Breast epithelium (tissue), 4 donors: ENCODE results near the gene RCOR1. TPM values are rescaled to one million over a fixed set of nuclear protein-coding genes. Genes with fewer than 3 reads are reported as not detected.
A peak's percentile ranks its signal among the peaks of the same experiment; 100 is the strongest.

Experiments
- DNase-seq, 2 donors: peaks; one replicate each; pipeline ENCODE4 v3.0.0-alpha.2; 2019; ENCODE audit warnings: low spot score in 2 of 2
- H3K27ac ChIP-seq, 2 donors: fragments of 200-600 bp; sonication (generic) in 1 of 2; one replicate each; pipeline ENCODE4 v1.5.1; 2016 to 2019; ENCODE audit warnings: mild to moderate bottlenecking in 1 of 2
- H3K27me3 ChIP-seq, 2 donors: fragments of 200-600 bp; sonication (generic) in 1 of 2; one replicate each; pipeline versions ENCODE4 v1.5.1 to v1.6.0; 2017 to 2019; ENCODE audit warnings: control low read depth in 1 of 2, mild to moderate bottlenecking in 1 of 2
- H3K36me3 ChIP-seq: fragments of 200-600 bp; one replicate; pipeline ENCODE4 v1.5.1; 2019
- H3K4me1 ChIP-seq, 2 donors: fragments of 200-600 bp; sonication (generic); one replicate each; pipeline ENCODE4 v1.5.1; 2016 to 2019; ENCODE audit warnings: control low read depth in 1 of 2
- H3K4me3 ChIP-seq, 3 donors: fragments of 200-600 bp; sonication (generic); 1 replicate in 2 of 3; 2 replicates in 1 of 3; pipeline ENCODE4 v1.5.1; 2016 to 2019; ENCODE audit warnings: mild to moderate bottlenecking in 3 of 3, moderate library complexity in 2 of 3
- H3K9me3 ChIP-seq, 2 donors: fragments of 200-600 bp; sonication (generic) in 1 of 2; one replicate each; pipeline ENCODE4 v1.5.1; 2016 to 2019; ENCODE audit warnings: control low read depth in 1 of 2
- CTCF ChIP-seq, 3 donors: fragments of 450-650 bp; IDR thresholded peaks; one replicate each; pipeline ENCODE4 v1.5.1; 2016 to 2017; ENCODE audit warnings: antibody characterized with exemption in 3 of 3, mild to moderate bottlenecking in 3 of 3, moderate library complexity in 3 of 3
- POLR2A ChIP-seq: fragments of 450-650 bp; IDR thresholded peaks from one replicate; pipeline ENCODE4 v1.6.1; 2016; ENCODE audit warnings: antibody characterized with exemption, mild to moderate bottlenecking, moderate library complexity
- POLR2AphosphoS5 ChIP-seq, 3 donors: sonication (generic); formaldehyde crosslinking; IDR thresholded peaks; one replicate each; pipeline ENCODE4 v1.6.1; 2017; ENCODE audit warnings: antibody characterized with exemption in 3 of 3
- intact Hi-C: fragments of 100-400 bp; cut with DNase I; formaldehyde crosslinking; loops from one replicate; pipeline ENCODE4 v1.15.1; 2023; ENCODE audit warnings: low total_unique reads
- total RNA-seq, 3 donors: library from RNA; depleted of rRNA; stranded (reverse); fragments of >200 nt; gene quantifications; one replicate each; pipeline ENCODE4 v1.1.0, GENCODE V29; 2016

The RCOR1 gene
- total RNA-seq, 3 donors from 2014 or later: 15.7 to 21.8 (median 20.3) TPM

- no peaks in the 10 kb centered on the region for H3K9me3 ChIP-seq
- H3K36me3 ChIP-seq: no peaks in the 10 kb centered on the region
- no peak for DNase-seq
- peak overlapping the region in 1 of 2 donors; percentile 8 for H3K27ac ChIP-seq
- TF ChIP-seq POLR2A (no peak), CTCF (IDR thresholded peaks at IDR 0.05) (peak; percentile 38 to 79 (median 63))
- intact Hi-C loops: no loop called here
- no peaks in the 10 kb centered on the region for H3K27me3 ChIP-seq
- peaks cover 0 to 5% of the 10 kb centered on the region in 2 donors for H3K4me1 ChIP-seq
- no peak overlapping the region for H3K4me3 ChIP-seq
Measured at GRCh38 chr14:102774391-102775153, 182.1 kb downstream of the RCOR1 start.

- Histone ChIP-seq H3K27ac (peak overlapping the region; percentile 71 to 93), H3K4me1 (peaks cover 0 to 5% of the 10 kb centered on the region in 2 donors), H3K27me3 (no peaks in the 10 kb centered on the region), H3K9me3 (no peaks in the 10 kb centered on the region), H3K36me3 (no peaks in the 10 kb centered on the region), H3K4me3 (peak overlapping the region in 2 of 3 donors; percentile 45 to 95)
- no peak for DNase-seq
- TF ChIP-seq POLR2AphosphoS5 (IDR thresholded peaks at IDR 0.05): no peak
- TF ChIP-seq POLR2A: no peak
- no peak for TF ChIP-seq CTCF (IDR thresholded peaks at IDR 0.05)
- intact Hi-C loops: no loop called here
Measured at GRCh38 chr14:102775855-102776760, 183.7 kb downstream of the RCOR1 start.

GRCh38 chr14:102776761-102777710 lies 184.6 kb downstream of the RCOR1 start, which contains the start of gene TRAF3:
Gene TRAF3, plus strand, starts transcription at chr14:102777449. Its CDS starts 92,753 bp downstream, at chr14:102870202.
- peaks cover 0 to 5% of the 10 kb centered on the region in 2 donors for H3K4me1 ChIP-seq
- peak within 1 kb of the TSS; percentile 67 to 95 (median 81) for H3K4me3 ChIP-seq
- intact Hi-C loops: no loop called here
- H3K36me3 ChIP-seq: no peaks in the 10 kb centered on the region
- H3K27me3 ChIP-seq: no peaks in the 10 kb centered on the region
- no peak for TF ChIP-seq CTCF (IDR thresholded peaks at IDR 0.05)
- peak in 2 of 3 donors; percentile 43 to 68 for TF ChIP-seq POLR2AphosphoS5 (IDR thresholded peaks at IDR 0.05)
- peak within 1 kb of the TSS; percentile 83 to 93 for H3K27ac ChIP-seq
- no peaks in the 10 kb centered on the region for H3K9me3 ChIP-seq
- no peak for DNase-seq

- no peak for DNase-seq
- H3K4me1 ChIP-seq: peaks cover 0 to 5% of the 10 kb centered on the region in 2 donors
Measured at GRCh38 chr14:102777711-102778337, 185.4 kb downstream of the RCOR1 start.

More at GRCh38 chr14:102777711-102778337, 185.4 kb downstream of the RCOR1 start:
- Histone ChIP-seq H3K27me3 (no peaks in the 10 kb centered on the region), H3K27ac (peak overlapping the region; percentile 83 to 93), H3K4me3 (peak overlapping the region; percentile 67 to 95 (median 81)), H3K36me3 (no peaks in the 10 kb centered on the region), H3K9me3 (no peaks in the 10 kb centered on the region)
- TF ChIP-seq POLR2AphosphoS5 (IDR thresholded peaks at IDR 0.05): no peak
- TF ChIP-seq CTCF (IDR thresholded peaks at IDR 0.05): no peak
- TF ChIP-seq POLR2A: no peak
- intact Hi-C loops: no loop called here
